ENCODE data around the gene ZCCHC7. TPM values are rescaled to one million over a fixed set of nuclear protein-coding genes. Genes with fewer than 3 reads are reported as not detected.

The ZCCHC7 gene
- total RNA-seq, 1 donor, result 25.0 TPM

DNA sequence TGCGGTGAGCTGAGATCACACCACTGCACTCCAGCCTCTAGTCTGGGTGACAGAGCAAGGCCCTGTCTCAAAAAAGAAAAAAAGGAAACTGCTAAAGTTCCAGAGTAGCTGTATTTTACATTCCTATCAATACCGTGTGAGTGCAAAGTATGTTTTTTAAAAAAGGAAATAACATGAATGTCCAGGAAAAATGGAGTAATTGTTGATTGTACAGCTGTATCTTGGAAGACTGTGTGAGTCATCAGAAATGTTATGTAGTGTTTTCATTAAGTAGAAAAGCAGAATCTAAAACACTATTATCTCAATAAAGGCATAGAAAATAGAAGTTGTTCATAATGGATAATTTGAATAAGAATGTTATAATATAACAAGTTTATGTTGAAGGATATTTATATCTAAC is 53.9 kb downstream of the ZCCHC7 start:
- TF ChIP-seq, protein P1, sequence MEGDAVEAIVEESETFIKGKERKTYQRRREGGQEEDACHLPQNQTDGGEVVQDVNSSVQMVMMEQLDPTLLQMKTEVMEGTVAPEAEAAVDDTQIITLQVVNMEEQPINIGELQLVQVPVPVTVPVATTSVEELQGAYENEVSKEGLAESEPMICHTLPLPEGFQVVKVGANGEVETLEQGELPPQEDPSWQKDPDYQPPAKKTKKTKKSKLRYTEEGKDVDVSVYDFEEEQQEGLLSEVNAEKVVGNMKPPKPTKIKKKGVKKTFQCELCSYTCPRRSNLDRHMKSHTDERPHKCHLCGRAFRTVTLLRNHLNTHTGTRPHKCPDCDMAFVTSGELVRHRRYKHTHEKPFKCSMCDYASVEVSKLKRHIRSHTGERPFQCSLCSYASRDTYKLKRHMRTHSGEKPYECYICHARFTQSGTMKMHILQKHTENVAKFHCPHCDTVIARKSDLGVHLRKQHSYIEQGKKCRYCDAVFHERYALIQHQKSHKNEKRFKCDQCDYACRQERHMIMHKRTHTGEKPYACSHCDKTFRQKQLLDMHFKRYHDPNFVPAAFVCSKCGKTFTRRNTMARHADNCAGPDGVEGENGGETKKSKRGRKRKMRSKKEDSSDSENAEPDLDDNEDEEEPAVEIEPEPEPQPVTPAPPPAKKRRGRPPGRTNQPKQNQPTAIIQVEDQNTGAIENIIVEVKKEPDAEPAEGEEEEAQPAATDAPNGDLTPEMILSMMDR (IDR thresholded peaks at IDR 0.05; ENCODE audit: insufficient read depth, low read depth, low read length), result no peak
- peak; percentile 51 for DNase-seq (ENCODE audit: low read depth)
- no peak overlapping the region for H3K4me3 ChIP-seq (ENCODE audit: low read depth, low read length)

DNA sequence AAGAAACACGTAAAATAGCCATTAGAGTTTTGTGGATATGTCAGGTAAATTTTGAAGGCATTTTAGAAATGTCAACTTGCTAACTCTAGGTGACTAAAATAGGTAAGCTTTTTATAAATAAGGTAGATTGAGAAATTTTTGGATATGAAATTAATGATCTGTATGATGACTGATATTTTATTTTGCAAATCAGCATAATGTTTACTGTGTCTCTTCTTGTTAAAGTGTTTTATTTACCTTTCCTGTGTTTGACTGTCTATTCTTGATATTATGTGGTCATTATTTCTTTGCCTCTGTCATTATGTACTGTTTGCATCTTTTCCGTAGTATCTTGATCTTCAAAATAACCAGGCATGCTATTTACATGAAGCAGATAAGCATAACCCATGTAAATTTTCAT is 58.4 kb downstream of the ZCCHC7 start:
- no peak for DNase-seq (ENCODE audit: low read depth)
- TF ChIP-seq, protein P1 (IDR thresholded peaks at IDR 0.05; ENCODE audit: insufficient read depth, low read depth, low read length), result no peak
- no peak overlapping the region for H3K4me3 ChIP-seq (ENCODE audit: low read depth, low read length)

DNA sequence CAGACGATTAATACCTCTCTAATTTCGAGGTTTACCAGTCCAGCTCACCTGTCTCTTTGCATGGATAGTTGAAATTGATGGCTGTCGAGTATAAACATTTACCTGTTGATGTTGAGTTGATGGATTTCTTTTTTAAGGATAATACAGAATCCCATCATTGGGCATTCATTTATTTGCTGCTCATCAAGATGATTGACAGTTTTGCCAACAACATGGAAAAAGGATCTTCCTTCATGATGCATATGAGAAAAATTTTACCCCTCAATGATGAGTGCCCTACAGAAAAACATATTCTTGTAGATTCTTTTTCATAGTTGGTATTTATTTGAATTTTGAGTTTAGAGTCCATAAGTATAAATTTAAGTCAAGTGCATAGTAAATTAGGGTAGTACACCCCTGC is 59.2 kb downstream of the ZCCHC7 start:
- no peak overlapping the region for H3K4me3 ChIP-seq (ENCODE audit: low read depth, low read length)
- TF ChIP-seq, protein P1 (IDR thresholded peaks at IDR 0.05; ENCODE audit: insufficient read depth, low read depth, low read length), result no peak
- DNase-seq (ENCODE audit: low read depth), result no peak

DNA sequence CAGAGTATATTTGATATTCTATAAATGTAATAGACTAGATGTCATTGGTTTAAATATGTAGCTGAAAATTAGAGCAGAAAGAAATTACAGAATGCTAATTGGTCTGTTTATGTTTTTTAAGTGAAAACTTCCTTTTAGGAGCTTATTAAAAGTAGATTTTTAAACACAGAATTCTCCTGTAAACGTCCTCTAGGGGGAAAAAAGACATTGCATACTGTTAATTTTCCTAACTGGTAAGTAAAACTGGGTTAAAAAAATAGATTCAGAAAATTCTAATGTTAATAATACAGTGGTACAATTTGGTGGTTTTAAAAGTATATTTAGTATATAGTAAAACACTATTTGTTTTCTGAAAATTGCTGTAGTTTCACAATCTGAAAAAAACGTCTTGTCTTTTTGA is 59.8 kb downstream of the ZCCHC7 start:
- DNase-seq (ENCODE audit: low read depth), result no peak
- TF ChIP-seq, protein P1 (IDR thresholded peaks at IDR 0.05; ENCODE audit: insufficient read depth, low read depth, low read length), result no peak
- no peak overlapping the region for H3K4me3 ChIP-seq (ENCODE audit: low read depth, low read length)

DNA sequence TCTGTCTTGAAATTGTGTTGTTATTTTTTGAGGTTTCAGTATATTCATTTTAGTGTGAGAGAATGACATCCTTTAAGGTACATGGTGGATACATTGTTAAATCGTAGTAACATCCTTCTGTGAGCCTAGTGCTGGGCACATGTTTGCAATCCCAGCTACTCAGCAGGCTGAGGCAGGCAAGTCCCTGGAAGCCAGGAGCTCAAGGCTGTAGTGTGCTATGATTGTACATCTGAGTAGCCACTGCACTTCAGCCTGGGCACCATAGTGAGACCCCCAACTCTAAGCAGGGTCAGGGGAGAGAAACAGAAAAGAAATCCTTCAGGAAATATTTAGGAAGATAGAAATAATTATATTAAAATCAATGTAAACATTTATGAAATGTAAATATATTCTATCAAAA is 62.3 kb downstream of the ZCCHC7 start:
- DNase-seq (ENCODE audit: low read depth), result no peak
- H3K4me3 ChIP-seq (ENCODE audit: low read depth, low read length), result no peak overlapping the region
- TF ChIP-seq, protein P1 (IDR thresholded peaks at IDR 0.05; ENCODE audit: insufficient read depth, low read depth, low read length), result no peak

DNA sequence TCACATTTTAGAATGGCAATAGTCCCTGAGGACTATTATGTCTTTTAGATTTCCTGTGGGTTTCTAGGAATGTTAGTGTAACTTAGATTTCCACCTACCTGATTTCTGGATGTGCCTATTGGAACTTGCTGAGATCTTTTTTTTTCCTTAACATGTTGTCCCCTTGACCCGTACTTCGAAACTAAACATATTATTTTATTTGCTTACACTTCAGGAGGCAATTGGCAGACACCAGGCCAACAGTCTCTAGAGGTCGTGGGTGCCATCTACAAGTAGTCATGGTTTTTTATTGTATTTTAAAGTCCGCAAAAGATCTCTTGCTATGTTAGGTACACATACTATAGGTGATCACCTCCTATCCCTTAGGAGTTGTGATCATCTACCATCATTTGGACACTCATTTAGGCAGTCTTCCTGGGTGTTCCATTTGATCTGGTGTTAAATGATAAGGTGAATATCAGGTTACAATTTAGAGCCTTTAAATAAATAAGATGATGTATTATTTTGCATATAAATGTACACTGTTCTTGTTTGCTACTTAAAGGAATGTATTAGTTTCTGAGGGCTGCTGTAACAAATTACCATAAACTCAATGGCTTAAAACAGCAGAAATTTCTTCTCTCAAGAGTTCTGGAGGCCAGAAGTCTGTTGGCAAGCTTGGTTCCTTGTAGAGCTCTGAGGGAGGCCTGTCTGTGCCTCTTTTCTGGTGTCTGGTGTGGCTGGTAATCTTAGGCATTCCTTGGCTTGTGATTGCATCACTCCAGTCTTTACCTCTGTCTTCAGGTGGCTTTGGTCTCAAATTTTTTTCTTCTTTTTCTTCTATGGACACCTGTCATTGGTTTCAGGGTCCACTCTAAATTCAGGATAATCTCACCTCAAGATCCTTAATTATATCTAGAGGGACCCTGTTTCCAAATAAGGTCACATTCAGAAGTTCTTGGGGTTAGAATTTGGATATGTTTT is 64.8 kb downstream of the ZCCHC7 start:
- TF ChIP-seq, protein P1 (IDR thresholded peaks at IDR 0.05; ENCODE audit: insufficient read depth, low read depth, low read length), result no peak
- DNase-seq (ENCODE audit: low read depth), result no peak
- no peak overlapping the region for H3K4me3 ChIP-seq (ENCODE audit: low read depth, low read length)

All from fibroblast of villous mesenchyme (primary cell).